T-helper 1 cell treated with Interleukin-12 subunit alpha and Interleukin-12 subunit beta and Interleukin-4 antibody, amounts not matched to agents 30 ng/mL and 1 ng/mL, for 36 hours (primary cell): ENCODE measurements around the gene KLHDC10. TPM values are rescaled to one million over a fixed set of nuclear protein-coding genes. Genes with fewer than 3 reads are reported as not detected.
"Not testable (repeated sequence)": the region's sequence is repeated elsewhere in the genome, so short reads cannot be mapped to it uniquely, and the experiment has no call there.

ENCODE experiments used
- intact Hi-C: fragments of 100-400 bp; cut with micrococcal nuclease; formaldehyde crosslinking; loops from one replicate; pipeline ENCODE4 v1.15.1; 2024
- total RNA-seq: library from RNA; stranded (reverse); gene quantifications from 2 replicates; pipeline ENCODE4 v1.2.3, GENCODE V29; 2022

Gene KLHDC10
- total RNA-seq, 1 donor from 2014 or later, result 20.4 TPM

GRCh38 chr7:130071701-130072622, 1.6 kb downstream of the KLHDC10 start:
- intact Hi-C loops, result loop anchor here (1.0 to 5.0 kb wide), 12 partner anchors 12 to 1485 kb away; partner anchors contain the start of genes CEP41 and PODXL

GRCh38 chr7:130079846-130080394, 9.6 kb downstream of the KLHDC10 start:
- intact Hi-C loops, result no loop called here

- intact Hi-C loops, result not testable (repeated sequence)
Measured at GRCh38 chr7:130083497-130083896, 13.2 kb downstream of the KLHDC10 start.

- intact Hi-C loops, result loop anchor here (1.0 kb wide), 1 partner anchor 12 kb away; no protein-coding TSS in a partner anchor
Measured at GRCh38 chr7:130084037-130084875, 13.9 kb downstream of the KLHDC10 start.

- intact Hi-C loops, result not testable (repeated sequence)
Measured at GRCh38 chr7:130085235-130085634, 14.9 kb downstream of the KLHDC10 start.

GRCh38 chr7:130086938-130087337, 16.6 kb downstream of the KLHDC10 start:
- intact Hi-C loops, result no loop called here

- intact Hi-C loops, result no loop called here
Measured at GRCh38 chr7:130087364-130087763, 17.0 kb downstream of the KLHDC10 start.

- intact Hi-C loops, result no loop called here
Measured at GRCh38 chr7:130090745-130091532, 20.6 kb downstream of the KLHDC10 start.

- intact Hi-C loops, result no loop called here
Measured at GRCh38 chr7:130091999-130092398, 21.7 kb downstream of the KLHDC10 start.

GRCh38 chr7:130092598-130092997, 22.3 kb downstream of the KLHDC10 start:
- intact Hi-C loops, result no loop called here

- intact Hi-C loops, result no loop called here
Measured at GRCh38 chr7:130095812-130096211, 25.5 kb downstream of the KLHDC10 start.

GRCh38 chr7:130096243-130096827, 26.0 kb downstream of the KLHDC10 start:
- intact Hi-C loops, result no loop called here

GRCh38 chr7:130099331-130099730, 29.0 kb downstream of the KLHDC10 start:
- intact Hi-C loops, result no loop called here

- intact Hi-C loops, result no loop called here
Measured at GRCh38 chr7:130102588-130102987, 32.3 kb downstream of the KLHDC10 start.

- intact Hi-C loops, result no loop called here
Measured at GRCh38 chr7:130107949-130108674, 37.8 kb downstream of the KLHDC10 start.

GRCh38 chr7:130108809-130109208, 38.5 kb downstream of the KLHDC10 start:
- intact Hi-C loops, result no loop called here

- intact Hi-C loops, result no loop called here
Measured at GRCh38 chr7:130112093-130112492, 41.8 kb downstream of the KLHDC10 start.

- intact Hi-C loops, result no loop called here
Measured at GRCh38 chr7:130112662-130113425, 42.5 kb downstream of the KLHDC10 start.

GRCh38 chr7:130113426-130113805, 43.1 kb downstream of the KLHDC10 start:
- intact Hi-C loops, result not testable (repeated sequence)
